HepG2 (cell line): ENCODE measurements around the gene MUC22. TPM values are rescaled to one million over a fixed set of nuclear protein-coding genes. Genes with fewer than 3 reads are reported as not detected.

ENCODE experiments used
- ATAC-seq: fragments of 200-7000 bp; cut with Tn5 transposase; 3 replicates; pipeline ENCODE4 v1.9.1; 2020; ENCODE audit warnings: mild to moderate bottlenecking, moderate library complexity
- BruUV-seq: library from RNA; stranded (reverse); fragments of 400-500 nt; replicated peaks from 2 replicates; lab custom pipeline; 2021; lab: Mats Ljungman, UMichigan
- CTCF ChIA-PET: fragments of 300-600 bp; formaldehyde crosslinking; extraction: SDS; loops from one replicate; lab custom pipeline; 2021; ENCODE audit warnings: low total read pairs, inconsistent platforms, low intra/inter-chr PET ratio; lab: Yijun Ruan, JAX
- POLR2A ChIA-PET: fragments of 350-600 bp; sonication (Branson Sonifier 250); formaldehyde crosslinking; loops from one replicate; lab custom pipeline; 2020; ENCODE audit warnings: antibody characterized with exemption, inconsistent platforms; lab: Yijun Ruan, JAX
- DNase-seq: peaks from one replicate; pipeline ENCODE4 v3.0.0-alpha.2; 2015; ENCODE audit warnings: low spot score
- FAIRE-seq: peaks from 3 replicates; lab custom pipeline; 2011; peaks lifted over from hg19 to GRCh38; lab: Jason Lieb, UNC
- H2AFZ ChIP-seq: one replicate; pipeline ENCODE4 v1.6.1; 2011; ENCODE audit warnings: low read length, inconsistent platforms
- H3K27ac ChIP-seq: fragments of 300-600 bp; 3 replicates; pipeline ENCODE4 v1.8.0; 2011; ENCODE audit warnings: mixed run types, mild to moderate bottlenecking, mixed read lengths, low read length, inconsistent platforms; ENCODE audit not compliant: insufficient read depth; ENCODE audit errors: extremely low read length
- H3K27me3 ChIP-seq, 2 experiments: fragments of 200-600 bp in 1 of 2; 2 replicates in 1 of 2; 3 replicates in 1 of 2; pipeline versions ENCODE4 v1.6.0 to v1.8.0; 2011; ENCODE audit warnings: low read length in 2 of 2, mild to moderate bottlenecking in 2 of 2, moderate library complexity in 2 of 2, inconsistent platforms in 1 of 2; ENCODE audit not compliant: insufficient read depth in 2 of 2, control insufficient read depth in 1 of 2
- H3K36me3 ChIP-seq, 2 experiments: fragments of 200-600 bp in 1 of 2; replicated peaks in 1 of 2; 2 replicates in 1 of 2; 3 replicates in 1 of 2; pipeline versions ENCODE4 v1.5.1 to v1.8.0; 2011; ENCODE audit warnings: low read length in 2 of 2, inconsistent platforms in 1 of 2; ENCODE audit not compliant: insufficient read depth in 2 of 2, control insufficient read depth in 1 of 2
- H3K4me1 ChIP-seq: 2 replicates; pipeline ENCODE4 v1.5.1; 2012; ENCODE audit warnings: low read length, inconsistent platforms; ENCODE audit not compliant: insufficient read depth
- H3K4me2 ChIP-seq: 2 replicates; pipeline ENCODE4 v1.6.0; 2011; ENCODE audit warnings: low read depth, low read length, inconsistent platforms
- H3K4me3 ChIP-seq, 3 experiments: fragments of 200-600 bp in 1 of 3; sonication (generic), shearing (Covaris generic) in 1 of 3; replicated peaks in 1 of 3; 2 replicates each; pipeline ENCODE4 v1.5.1; 2011 to 2016; ENCODE audit warnings: low read length in 3 of 3, inconsistent platforms in 2 of 3, low read depth in 2 of 3, mild to moderate bottlenecking in 2 of 3, control low read depth in 1 of 3, mixed read lengths in 1 of 3; ENCODE audit not compliant: insufficient read depth in 1 of 3
- H3K79me2 ChIP-seq: one replicate; pipeline ENCODE4 v1.6.1; 2011; ENCODE audit warnings: low read length, inconsistent platforms; ENCODE audit not compliant: insufficient read depth
- H3K9ac ChIP-seq: 2 replicates; pipeline ENCODE4 v1.6.0; 2011; ENCODE audit warnings: mild to moderate bottlenecking, low read depth, low read length, inconsistent platforms; ENCODE audit not compliant: insufficient read depth
- H3K9me3 ChIP-seq: 2 replicates; pipeline ENCODE4 v1.5.1; 2012; ENCODE audit warnings: mild to moderate bottlenecking, low read length
- H4K20me1 ChIP-seq: 2 replicates; pipeline ENCODE4 v1.6.0; 2011; ENCODE audit warnings: inconsistent platforms, mild to moderate bottlenecking, low read length, moderate library complexity; ENCODE audit not compliant: insufficient read depth
- CBX5 ChIP-seq: sonication (generic); formaldehyde crosslinking; IDR thresholded peaks from 2 replicates; pipeline ENCODE4 v1.4.0; 2020; ENCODE audit warnings: missing genetic modification reagents, borderline replicate concordance
- CEBPB ChIP-seq: IDR thresholded peaks from 2 replicates; pipeline ENCODE4 v1.6.1; 2011; ENCODE audit warnings: low read depth, low read length, improper control_type of control experiment, borderline replicate concordance
- EHMT2 ChIP-seq: fragments of 200-600 bp; sonication (generic); IDR thresholded peaks from 2 replicates; pipeline ENCODE4 v1.7.0; 2017; ENCODE audit warnings: antibody characterized with exemption, low read depth, low read length, borderline replicate concordance
- FOXK1 ChIP-seq: sonication (generic); formaldehyde crosslinking; IDR thresholded peaks from 2 replicates; pipeline ENCODE4 v1.4.0; 2020; ENCODE audit warnings: low read depth, missing genetic modification reagents, borderline replicate concordance
- FUBP1 ChIP-seq: sonication (generic); formaldehyde crosslinking; IDR thresholded peaks from 2 replicates; pipeline ENCODE4 v1.5.1; 2020; ENCODE audit warnings: missing genetic modification reagents, mild to moderate bottlenecking, borderline replicate concordance
- MAFF ChIP-seq: IDR thresholded peaks from 2 replicates; pipeline ENCODE4 v1.6.1; 2011; ENCODE audit warnings: low read depth, low read length, improper control_type of control experiment
- MED1 ChIP-seq: sonication (generic); formaldehyde crosslinking; IDR thresholded peaks from 2 replicates; pipeline ENCODE4 v1.4.0; 2020; ENCODE audit warnings: missing genetic modification reagents
- MED8 ChIP-seq: sonication (generic); formaldehyde crosslinking; IDR thresholded peaks from 2 replicates; pipeline ENCODE4 v1.8.1; 2023; ENCODE audit warnings: mild to moderate bottlenecking, missing genetic modification reagents; ENCODE audit not compliant: insufficient replicate concordance
- PBX2 ChIP-seq: IDR thresholded peaks from 2 replicates; pipeline ENCODE4 v1.6.1; 2016; ENCODE audit warnings: control low read depth
- RARG ChIP-seq: sonication (generic); formaldehyde crosslinking; IDR thresholded peaks from 2 replicates; pipeline ENCODE4 v1.4.0; 2020; ENCODE audit warnings: low read depth, mild to moderate bottlenecking, missing genetic modification reagents
- RFXAP ChIP-seq: sonication (generic); formaldehyde crosslinking; IDR thresholded peaks from 2 replicates; pipeline ENCODE4 v1.4.0; 2020; ENCODE audit warnings: missing genetic modification reagents, borderline replicate concordance
- SAP130 ChIP-seq: IDR thresholded peaks from 2 replicates; pipeline ENCODE4 v1.6.1; 2016; ENCODE audit warnings: low read depth
- SMC3 ChIP-seq: IDR thresholded peaks from 2 replicates; pipeline ENCODE4 v1.6.1; 2011; ENCODE audit warnings: low read length, improper control_type of control experiment
- SMYD3 ChIP-seq: sonication (generic); formaldehyde crosslinking; IDR thresholded peaks from 2 replicates; pipeline ENCODE4 v1.8.1; 2023; ENCODE audit warnings: mild to moderate bottlenecking, missing genetic modification reagents
- XBP1 ChIP-seq: sonication (generic); formaldehyde crosslinking; IDR thresholded peaks from 2 replicates; pipeline ENCODE4 v1.5.0; 2020; ENCODE audit warnings: missing genetic modification reagents
- ZNF747 ChIP-seq: sonication (generic); formaldehyde crosslinking; IDR thresholded peaks from 2 replicates; pipeline ENCODE4 v1.8.1; 2023; ENCODE audit warnings: missing genetic modification reagents, mild to moderate bottlenecking, borderline replicate concordance
- ZXDC ChIP-seq: sonication (generic); formaldehyde crosslinking; IDR thresholded peaks from 2 replicates; pipeline ENCODE4 v1.5.0; 2020; ENCODE audit warnings: mild to moderate bottlenecking, missing genetic modification reagents
- WGBS: methylation state at CpG from one replicate; pipeline ENCODE4 v1.1.6; 2017; ENCODE audit warnings: low lambda C conversion rate; 5-methylcytosine and 5-hydroxymethylcytosine counted together
- in situ Hi-C: cut with HindIII; loops from 2 replicates; pipeline ENCODE4 v1.10.0; 2017; ENCODE audit warnings: low pct_unique_long_range_greater_than_20kb; ENCODE audit not compliant: extremely low pct_ligation_motif_present
- intact Hi-C: fragments of 100-400 bp; cut with micrococcal nuclease; formaldehyde crosslinking; loops from one replicate; pipeline ENCODE4 v1.10.0; 2022; ENCODE audit not compliant: unreplicated experiment
- polyA plus RNA-seq, 8 experiments: library from polyadenylated mRNA; depleted of rRNA in 3 of 8; stranded (reverse) in 7 of 8; unstranded in 1 of 8; fragments of >200 nt; fragmentation: Illumina TruSeq in 4 of 8; extraction: Trizol in 4 of 8; gene quantifications; 2 replicates each; pipeline versions ENCODE4 v1.2.1 to v1.2.3, GENCODE V29; 2011 to 2016; ENCODE audit warnings: low read depth in 4 of 8, missing spikeins in 1 of 8, mixed read lengths in 1 of 8; ENCODE audit not compliant: insufficient read depth in 1 of 8
- total RNA-seq, 5 experiments: library from RNA; depleted of rRNA; stranded (reverse); fragments of >200 nt; fragmentation: Illumina TruSeq; extraction: Trizol; gene quantifications; 2 replicates each; pipeline ENCODE4 v1.2.3, GENCODE V29; 2016; ENCODE audit warnings: low read depth in 1 of 5

MUC22 gene
- total and polyA plus RNA-seq, 2 of the 13 experiments (the other 11 are each of a cell fraction or from before 2014, with no cell fraction given) = not detected

- H3K79me2 ChIP-seq = no peaks in the 10 kb centered on the region
- H3K4me3 ChIP-seq = no peak overlapping the region
- POLR2A ChIA-PET = no interaction called here
- CTCF ChIA-PET = interaction anchor here (1.1 to 1.5 kb wide), 2 partner anchors 10 to 29 kb away, joined by 4 to 6 read pairs; no protein-coding TSS in a partner anchor
- H3K9me3 ChIP-seq = no peaks in the 10 kb centered on the region
- DNase-seq (peak; percentile 61), ATAC-seq (peak; percentile 83), FAIRE-seq (peak; percentile 91)
- H4K20me1 ChIP-seq = no peaks in the 10 kb centered on the region
- H3K27ac ChIP-seq = no peak overlapping the region
- H3K27me3 ChIP-seq = peaks cover 3 to 20% of the 10 kb centered on the region in 2 experiments; a peak in 3 of 5 replicates
- in situ Hi-C loops = no loop called here
- no peaks in the 10 kb centered on the region for H3K4me1 ChIP-seq
- H3K36me3 ChIP-seq = no peaks in the 10 kb centered on the region
- intact Hi-C loops = no loop called here
- BruUV-seq = no TSS peak
- no peak overlapping the region for H3K9ac ChIP-seq
- no peak overlapping the region for H3K4me2 ChIP-seq
- 11% methylated on average over 10 of the region's 10 CpGs for WGBS
- H2AFZ ChIP-seq = no peak overlapping the region
- TF ChIP-seq XBP1 (CRISPR knock-in tag) (no peak), SMYD3 (CRISPR knock-in tag) (no peak), MED8 (no peak), CBX5 (CRISPR knock-in tag) (no peak), RARG (no peak), SAP130 (CRISPR knock-in tag) (no peak), PBX2 (no peak), ZNF747 (CRISPR knock-in tag) (no peak), MAFF (peak; percentile 86), ZXDC (CRISPR knock-in tag) (no peak), EHMT2 (no peak), MED1 (CRISPR knock-in tag) (0 out of 2 replicates have a peak, but pooled peaks have one; percentile 17), SMC3 (peak; percentile 53), FUBP1 (CRISPR knock-in tag) (no peak), FOXK1 (peak; percentile 29; the same call in 1 of the 2 replicates), RFXAP (CRISPR knock-in tag) (no peak), CEBPB (no peak)
Observed at GRCh38 chr6:31058128-31058894, 48.0 kb downstream of the MUC22 start.
